ENCODE results near the gene IPO9.
"Not testable (repeated sequence)": the region's sequence is repeated elsewhere in the genome, so short reads cannot be mapped to it uniquely, and the experiment has no call there.

Gene IPO9

DNA sequence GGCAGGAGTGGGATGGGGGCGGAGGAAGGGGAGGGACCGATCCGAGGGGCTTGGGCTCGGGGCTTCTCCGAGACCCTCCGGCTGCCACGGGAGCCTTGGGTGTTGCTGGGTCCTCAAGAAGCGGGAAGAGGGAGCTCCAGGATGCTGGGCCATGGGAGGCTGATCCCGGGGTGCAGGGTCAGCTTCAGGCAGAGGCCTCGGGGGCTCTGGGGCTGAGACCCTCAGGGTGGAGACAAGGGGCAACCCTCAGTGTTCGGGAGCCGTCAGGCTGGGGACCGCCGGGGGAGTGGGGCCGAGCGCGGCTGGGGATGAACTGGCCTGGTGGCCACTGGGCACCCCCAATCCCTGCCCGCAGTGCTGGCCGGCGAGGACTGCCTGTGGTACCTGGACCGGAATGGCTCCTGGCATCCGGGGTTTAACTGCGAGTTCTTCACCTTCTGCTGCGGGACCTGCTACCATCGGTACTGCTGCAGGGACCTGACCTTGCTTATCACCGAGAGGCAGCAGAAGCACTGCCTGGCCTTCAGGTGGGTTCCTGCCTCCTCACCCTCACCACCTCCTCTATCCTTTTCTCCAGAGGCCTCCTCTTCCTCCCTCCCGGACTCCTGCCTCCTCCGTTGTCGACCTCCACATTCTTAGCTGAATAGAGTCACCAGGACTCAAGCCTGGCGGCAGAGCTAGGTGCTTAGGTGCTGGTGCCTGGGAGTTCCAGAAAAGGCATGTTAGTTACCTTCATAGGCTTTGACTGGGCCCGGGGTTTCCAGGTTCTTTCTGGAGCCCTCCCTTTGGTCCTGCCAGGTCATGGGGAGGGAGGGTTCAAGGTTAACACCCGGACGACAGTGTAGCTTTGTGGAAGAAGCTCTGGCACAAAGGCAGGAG lies 60.4 kb downstream of the IPO9 start:
- no peak for DNase-seq

- DNase-seq, result no peak
Observed at GRCh38 chr1:201890223-201890622, 61.3 kb downstream of the IPO9 start.

GRCh38 chr1:201890806-201891450 lies 62.0 kb downstream of the IPO9 start:
- no peak for DNase-seq

GRCh38 chr1:201891451-201892045 lies 62.6 kb downstream of the IPO9 start:
- DNase-seq, result no peak

DNA sequence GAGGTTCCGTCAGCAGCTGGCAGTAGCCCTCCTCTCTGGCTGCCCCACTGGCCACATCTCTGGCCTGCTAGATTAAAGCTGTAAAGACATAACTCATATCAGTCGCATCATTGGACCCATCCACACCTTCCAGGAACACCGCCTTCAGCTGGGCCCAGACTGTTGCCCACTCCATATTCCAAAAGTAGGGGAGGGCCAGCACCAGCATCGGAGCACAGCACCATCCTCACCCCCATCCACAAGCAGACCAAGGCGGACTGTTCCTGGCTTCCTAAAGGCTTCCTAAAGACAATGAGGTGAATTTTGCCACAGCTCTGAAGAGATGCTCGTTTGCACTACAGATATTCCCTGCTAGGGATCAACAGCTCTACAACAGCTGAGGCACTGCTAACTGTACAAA lies 63.3 kb downstream of the IPO9 start:
- no peak for DNase-seq

DNA sequence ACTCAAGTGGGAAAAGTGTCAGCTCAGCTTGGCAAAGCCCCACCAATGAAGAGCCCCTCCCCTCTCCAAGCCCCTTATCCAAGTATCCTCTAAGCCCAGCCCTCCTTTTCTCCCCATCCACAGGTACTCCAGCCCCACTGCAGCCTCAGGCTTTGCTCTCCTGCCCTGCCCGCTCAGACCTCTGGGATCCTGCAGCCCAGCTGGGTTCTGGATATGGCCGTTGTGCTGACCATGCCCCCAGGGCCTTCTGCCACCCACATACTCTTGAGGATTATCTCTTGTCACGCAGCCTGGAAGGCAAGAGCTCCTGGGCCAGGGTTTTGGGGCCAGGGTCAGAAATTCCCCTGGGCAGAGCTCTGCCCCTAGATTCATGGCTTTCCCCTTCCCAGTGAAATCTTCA lies 64.5 kb downstream of the IPO9 start:
- DNase-seq, result no peak

- no peak for DNase-seq
Observed at GRCh38 chr1:201894343-201895119, 65.6 kb downstream of the IPO9 start.

DNA sequence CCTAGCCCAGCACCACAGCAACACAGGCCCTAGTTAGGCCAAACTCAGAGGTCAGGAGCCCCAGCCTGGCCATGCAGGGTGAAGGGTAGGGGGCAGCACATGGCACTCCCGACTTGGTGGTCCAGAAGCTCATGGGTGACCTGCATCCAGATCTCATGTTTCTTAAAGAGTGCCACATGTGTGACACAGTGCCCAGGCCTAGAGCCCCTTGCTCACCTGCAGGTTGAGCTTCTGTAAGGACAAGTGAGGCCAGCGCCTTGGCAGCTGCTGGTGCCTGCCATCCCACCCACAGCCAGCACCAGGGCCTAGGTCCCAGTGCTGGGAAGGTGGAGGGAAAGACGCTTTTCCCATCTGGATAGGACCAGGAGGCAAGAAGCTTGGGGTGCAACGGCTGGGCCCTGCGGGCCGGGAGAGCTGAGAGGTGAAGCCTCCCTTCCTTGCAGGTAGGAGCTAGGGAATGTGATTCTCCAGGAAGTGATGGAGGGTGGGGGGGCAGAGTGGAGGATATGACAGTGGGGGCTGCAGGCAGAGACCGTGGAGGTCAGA lies 66.2 kb downstream of the IPO9 start:
- DNase-seq, result no peak

DNA sequence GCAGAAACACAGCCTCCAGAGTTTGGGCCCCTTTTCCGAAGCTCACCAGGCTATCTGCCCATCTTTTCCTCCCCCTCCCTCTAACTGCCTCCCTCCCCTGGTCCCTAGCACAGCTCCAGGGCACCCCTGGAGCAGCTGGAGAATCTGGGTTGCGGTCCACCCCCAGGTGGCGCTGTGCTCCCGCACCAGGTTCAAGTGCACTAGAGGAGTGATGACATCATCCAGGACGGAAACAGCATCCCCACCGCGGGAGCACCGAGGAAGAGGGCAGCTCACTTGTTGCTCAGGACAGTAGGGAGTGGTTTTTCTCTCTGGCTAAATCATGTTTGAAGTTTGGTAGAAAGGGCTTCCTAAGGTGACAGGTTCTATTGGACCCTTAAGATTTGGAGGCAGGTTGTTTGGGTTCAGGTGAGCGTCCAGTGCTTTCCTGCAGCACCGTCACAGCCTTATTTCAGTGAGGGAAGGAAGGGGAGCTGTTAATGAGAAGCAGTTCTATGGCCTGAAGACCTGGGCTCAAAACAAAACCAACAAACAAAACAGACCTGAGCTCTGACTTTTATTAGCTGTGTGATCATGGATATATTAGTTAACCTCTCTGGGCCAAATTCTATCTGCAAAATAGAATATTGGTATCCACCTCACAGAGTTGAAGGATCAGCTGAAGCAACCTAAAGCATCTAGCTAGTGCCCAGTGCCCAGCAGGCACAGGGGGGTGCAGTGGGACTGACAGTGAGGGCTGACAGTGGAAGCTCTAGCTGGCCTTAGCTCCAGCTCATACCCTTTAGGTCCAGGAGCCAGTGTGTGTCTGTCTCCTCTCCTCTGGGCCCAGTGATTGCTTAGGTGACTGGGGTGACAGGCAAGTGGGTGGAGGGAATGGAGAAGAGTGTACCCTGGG lies 67.2 kb downstream of the IPO9 start:
- peak; percentile 86 for DNase-seq

DNA sequence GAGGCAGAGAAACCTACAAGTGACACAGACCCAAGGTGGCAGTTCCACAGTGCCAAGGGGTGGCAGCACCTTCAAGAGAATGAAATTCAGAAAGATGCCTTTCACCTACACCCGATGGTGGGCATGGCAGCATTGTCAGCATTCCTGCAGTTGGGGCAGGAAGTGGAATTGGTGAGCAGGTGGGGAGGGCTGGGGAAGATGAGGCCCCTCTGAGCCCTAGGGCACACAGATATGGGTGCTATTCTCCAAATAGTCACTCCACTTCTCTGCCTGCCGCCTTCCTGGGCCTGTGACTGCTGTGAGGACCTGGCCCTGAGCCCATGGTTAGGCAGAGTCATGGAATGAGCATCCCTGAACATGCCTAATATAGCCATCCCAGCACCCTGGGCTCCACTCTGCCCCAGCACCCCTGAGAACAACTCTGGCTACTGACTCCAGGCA lies 68.0 kb downstream of the IPO9 start:
- DNase-seq, result no peak

DNA sequence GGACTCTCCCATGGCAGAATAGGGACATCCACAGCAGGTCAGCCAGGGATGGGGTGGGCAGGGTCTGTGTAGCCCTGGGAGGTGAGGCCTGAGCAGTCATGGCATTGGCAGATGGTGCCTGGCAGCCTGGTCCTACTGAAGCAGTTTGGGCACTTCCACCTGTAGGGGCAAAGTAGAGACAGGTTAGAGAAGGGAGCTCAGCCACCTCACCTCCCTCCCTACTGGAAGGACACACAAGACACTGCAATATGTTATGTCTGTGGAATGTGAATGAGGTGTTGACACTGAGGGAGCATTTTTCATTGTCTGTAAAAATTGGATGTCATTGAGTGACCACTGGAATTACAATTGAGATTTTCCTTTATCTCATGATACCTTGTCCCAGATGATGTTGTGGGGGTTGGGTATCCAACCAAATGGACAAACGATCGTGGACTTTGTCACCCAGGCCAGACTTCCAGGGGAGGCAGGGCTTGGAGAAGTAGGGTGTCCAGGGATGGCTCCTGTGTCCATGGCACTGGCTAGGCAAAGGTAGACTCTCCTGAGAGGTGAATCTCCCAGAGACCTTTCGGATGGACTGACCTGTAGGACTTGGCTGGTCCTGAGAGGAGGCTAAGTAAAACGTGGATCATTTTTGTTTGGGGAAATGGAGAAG lies 69.4 kb downstream of the IPO9 start:
- DNase-seq, result no peak

GRCh38 chr1:201898992-201899391 lies 70.0 kb downstream of the IPO9 start:
- no peak for DNase-seq

DNA sequence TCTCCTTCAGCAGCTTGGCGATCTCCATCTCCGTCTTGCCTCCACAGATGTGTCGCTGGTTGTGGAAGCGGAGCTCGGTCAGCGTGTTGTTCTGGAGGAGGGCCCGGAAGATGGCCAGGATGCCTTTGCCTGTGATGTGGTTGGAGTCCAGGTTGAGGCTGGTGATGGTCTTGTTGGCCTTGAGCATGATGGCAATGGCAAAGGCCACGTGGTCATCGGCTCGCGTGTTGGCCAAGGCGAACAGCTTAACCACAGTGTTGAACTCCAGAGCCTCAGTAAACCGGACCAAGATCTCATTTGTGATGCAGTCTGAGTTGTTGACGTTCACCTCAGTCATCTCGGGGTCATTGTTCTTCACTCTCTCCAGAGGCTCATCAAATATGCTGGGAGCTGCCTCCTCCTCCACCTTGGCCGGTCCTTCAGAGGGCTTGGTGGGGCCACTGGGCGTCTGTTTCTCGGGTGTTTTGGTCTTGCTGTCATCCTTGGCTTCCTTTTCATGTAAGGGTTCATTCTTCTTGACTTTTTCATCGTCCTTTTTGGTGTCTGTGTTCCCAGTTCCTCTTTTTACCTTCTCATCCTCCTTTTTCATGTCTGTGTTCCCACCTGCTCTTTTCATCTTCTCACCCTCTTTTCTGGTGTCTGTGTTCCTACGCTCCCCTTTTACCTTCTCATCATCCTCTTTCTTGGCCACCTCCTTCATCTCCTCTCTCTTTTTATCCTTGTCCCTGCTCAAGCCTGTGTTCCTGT lies 70.9 kb downstream of the IPO9 start:
- DNase-seq, result no peak

- DNase-seq, result no peak
Observed at GRCh38 chr1:201900476-201900875, 71.5 kb downstream of the IPO9 start.

DNA sequence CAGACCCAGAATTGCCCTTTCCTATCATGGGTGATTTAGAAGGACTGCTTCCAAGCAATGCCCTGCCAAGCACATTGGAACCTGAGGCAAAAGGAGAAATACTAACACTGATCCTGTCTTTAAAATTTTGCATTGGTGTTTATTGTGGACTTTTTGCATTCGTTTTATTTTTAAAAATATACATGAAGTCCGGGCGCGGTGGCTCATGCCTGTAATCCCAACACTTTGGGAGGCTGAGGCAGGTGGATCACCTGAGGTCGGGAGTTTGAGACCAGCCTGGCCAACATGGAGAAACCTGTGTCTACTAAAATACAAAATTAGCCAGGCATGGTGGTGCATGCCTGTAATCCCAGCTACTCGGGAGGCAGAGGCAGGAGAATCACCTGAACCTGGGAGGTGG lies 72.1 kb downstream of the IPO9 start:
- DNase-seq, result not testable (repeated sequence)

GRCh38 chr1:201902198-201902597 lies 73.2 kb downstream of the IPO9 start:
- DNase-seq, result no peak

DNA sequence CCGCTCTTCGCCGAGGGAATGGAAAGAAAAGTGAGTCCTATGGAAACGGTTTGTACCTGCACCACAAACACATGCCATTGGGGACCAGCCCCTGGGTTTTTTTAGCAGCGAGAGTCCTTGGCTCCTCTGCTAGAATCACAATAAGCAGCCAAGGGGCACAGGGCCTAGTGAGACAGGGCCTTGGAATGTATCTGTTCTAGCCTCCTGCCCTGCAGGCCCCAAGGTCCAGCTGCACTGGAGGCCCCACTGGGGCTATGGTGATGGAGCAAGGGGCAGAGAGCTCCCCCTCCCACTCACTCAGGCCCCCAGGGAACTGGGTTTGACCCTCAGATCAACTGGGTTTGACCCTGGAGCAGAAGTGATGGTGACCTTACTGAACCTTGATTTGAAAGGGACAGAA lies 74.2 kb downstream of the IPO9 start:
- no peak for DNase-seq

- no peak for DNase-seq
Observed at GRCh38 chr1:201904579-201904978, 75.6 kb downstream of the IPO9 start.

DNA sequence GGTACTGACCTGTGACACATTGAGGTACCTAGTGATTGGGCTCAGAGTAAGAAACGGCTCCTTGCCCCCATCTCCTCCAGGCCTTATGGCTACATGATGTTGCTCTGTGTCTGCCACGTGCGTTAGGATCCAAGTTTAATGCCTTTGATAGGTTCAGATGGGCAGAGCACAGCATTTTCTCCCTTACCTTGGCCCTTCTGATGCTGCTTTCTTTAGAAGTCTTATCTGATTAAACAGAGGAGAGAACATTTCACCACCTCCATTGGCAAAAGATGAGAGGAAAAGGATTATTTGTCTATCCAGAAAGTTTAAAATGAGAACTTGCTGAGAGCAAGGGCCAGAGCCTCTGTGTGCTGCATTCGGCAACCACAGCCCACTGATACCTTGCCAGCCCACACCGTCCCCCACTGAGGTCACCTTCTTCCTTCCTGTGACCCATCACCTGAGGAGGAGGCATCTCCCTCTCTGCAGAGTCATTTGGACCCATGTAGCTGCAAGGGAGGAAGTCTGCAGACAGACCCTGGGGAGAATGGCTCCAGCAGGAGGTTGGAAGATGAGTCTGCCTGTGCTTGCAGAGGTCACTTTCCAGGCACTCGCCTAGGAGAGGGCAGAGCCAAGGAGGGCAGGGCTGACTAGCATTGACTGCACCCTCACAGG lies 76.4 kb downstream of the IPO9 start:
- no peak for DNase-seq

DNA sequence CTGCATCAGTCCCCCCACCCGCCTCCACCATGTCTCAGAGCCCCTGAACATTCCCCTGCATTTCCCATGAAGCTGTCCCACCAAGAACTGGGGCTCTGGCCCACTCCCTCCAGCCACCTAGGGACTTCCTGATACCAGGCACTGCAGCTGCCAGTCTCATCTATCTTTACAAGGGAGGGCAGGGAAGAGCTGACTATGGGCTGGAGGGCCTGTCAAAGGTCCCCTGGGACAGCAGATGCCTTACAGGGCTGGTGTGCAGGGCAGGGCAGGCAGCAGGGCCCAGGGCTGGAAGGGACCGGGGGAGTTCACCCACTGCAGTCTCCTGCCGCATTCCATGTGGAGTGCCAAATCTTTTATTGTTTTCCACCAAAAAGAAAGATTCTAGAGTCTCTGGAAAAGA lies 77.4 kb downstream of the IPO9 start:
- DNase-seq, result no peak
